ENCODE results near the gene OR5AN1. TPM values are rescaled to one million over a fixed set of nuclear protein-coding genes. Genes with fewer than 3 reads are reported as not detected.

OR5AN1 gene, protein sequence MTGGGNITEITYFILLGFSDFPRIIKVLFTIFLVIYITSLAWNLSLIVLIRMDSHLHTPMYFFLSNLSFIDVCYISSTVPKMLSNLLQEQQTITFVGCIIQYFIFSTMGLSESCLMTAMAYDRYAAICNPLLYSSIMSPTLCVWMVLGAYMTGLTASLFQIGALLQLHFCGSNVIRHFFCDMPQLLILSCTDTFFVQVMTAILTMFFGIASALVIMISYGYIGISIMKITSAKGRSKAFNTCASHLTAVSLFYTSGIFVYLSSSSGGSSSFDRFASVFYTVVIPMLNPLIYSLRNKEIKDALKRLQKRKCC
- 0.12 TPM in 1 of 2 replicates, not detected in the other for total RNA-seq
- total RNA-seq (2013), result 0.09 TPM
- polyA plus RNA-seq, result 0.17 TPM in 1 of 2 replicates, not detected in the other
- not detected in 2 replicates for polyA minus RNA-seq

DNA sequence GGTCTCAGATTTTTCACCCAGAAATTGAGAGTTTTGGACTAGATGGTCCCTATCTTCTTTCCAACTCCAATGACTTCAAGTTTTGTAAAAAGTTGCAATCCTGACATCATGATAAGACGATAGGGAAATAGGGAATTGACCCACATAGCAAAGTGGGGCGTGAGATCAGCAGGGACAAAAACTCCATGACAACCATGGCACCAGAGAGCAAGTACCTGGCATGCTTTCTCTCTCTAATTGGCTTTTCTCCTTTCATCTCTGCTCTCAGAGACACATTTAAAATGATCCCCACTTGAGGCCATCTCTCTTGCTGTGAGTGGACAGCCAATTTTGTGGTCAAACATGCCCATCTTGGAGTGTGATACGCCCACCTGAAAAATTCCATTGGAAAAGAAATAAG is at the start of gene OR5AN1:
Gene OR5AN1 (plus strand): TSS at position 301 of the 400 bp plus-strand sequence. CDS start 5,564 bp downstream, outside the sequence.
- H3K27me3 Mint-ChIP-seq, result peaks cover 14% of the 10 kb centered on the region
- CTCF ChIA-PET, result no interaction called here
- DNase-seq, result no peak
- TF ChIP-seq, protein P1, sequence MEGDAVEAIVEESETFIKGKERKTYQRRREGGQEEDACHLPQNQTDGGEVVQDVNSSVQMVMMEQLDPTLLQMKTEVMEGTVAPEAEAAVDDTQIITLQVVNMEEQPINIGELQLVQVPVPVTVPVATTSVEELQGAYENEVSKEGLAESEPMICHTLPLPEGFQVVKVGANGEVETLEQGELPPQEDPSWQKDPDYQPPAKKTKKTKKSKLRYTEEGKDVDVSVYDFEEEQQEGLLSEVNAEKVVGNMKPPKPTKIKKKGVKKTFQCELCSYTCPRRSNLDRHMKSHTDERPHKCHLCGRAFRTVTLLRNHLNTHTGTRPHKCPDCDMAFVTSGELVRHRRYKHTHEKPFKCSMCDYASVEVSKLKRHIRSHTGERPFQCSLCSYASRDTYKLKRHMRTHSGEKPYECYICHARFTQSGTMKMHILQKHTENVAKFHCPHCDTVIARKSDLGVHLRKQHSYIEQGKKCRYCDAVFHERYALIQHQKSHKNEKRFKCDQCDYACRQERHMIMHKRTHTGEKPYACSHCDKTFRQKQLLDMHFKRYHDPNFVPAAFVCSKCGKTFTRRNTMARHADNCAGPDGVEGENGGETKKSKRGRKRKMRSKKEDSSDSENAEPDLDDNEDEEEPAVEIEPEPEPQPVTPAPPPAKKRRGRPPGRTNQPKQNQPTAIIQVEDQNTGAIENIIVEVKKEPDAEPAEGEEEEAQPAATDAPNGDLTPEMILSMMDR (IDR thresholded peaks at IDR 0.05), result no peak
- no peak for TF ChIP-seq EZH2 (IDR thresholded peaks at IDR 0.05; ENCODE audit: borderline replicate concordance, insufficient read depth, low read depth, low read length, poor library complexity, severe bottlenecking)
- H4K20me1 ChIP-seq (ENCODE audit: control insufficient read depth, insufficient read depth, low read length, poor library complexity, severe bottlenecking), result no peaks in the 10 kb centered on the region
- POLR2A ChIA-PET, result no interaction called here
- no peak within 1 kb of the TSS for H3K27ac ChIP-seq (ENCODE audit: low read length in 2 of 2)
- no peak for ATAC-seq (ENCODE audit: low read depth)
- H3K4me3 Mint-ChIP-seq, result no peak within 1 kb of the TSS
- H3K4me3 ChIP-seq (ENCODE audit: control extremely low read depth in 1 of 5, extremely low read depth in 1 of 5, insufficient read depth in 1 of 5, low read depth in 2 of 5, low read length in 4 of 5), result no peak within 1 kb of the TSS
- peaks cover 0 to 5% (median 2%) of the 10 kb centered on the region in 4 experiments for H3K27me3 ChIP-seq (replicated peaks in 1 of 4; ENCODE audit: control extremely low read depth in 1 of 4, control insufficient read depth in 3 of 4, insufficient read depth in 4 of 4, low read length in 3 of 4)
- H3K79me2 ChIP-seq (ENCODE audit: control insufficient read depth, insufficient read depth, low read length), result no peaks in the 10 kb centered on the region
- H3K9me3 Mint-ChIP-seq (ENCODE audit: insufficient read depth), result peaks cover 2% of the 10 kb centered on the region
- H3K9me3 ChIP-seq (ENCODE audit: control extremely low read depth in 1 of 3, control insufficient read depth in 2 of 3, insufficient read depth in 1 of 3, low read length in 2 of 3), result peaks cover 0 to 6% (median 0%) of the 10 kb centered on the region in 3 donors
- H2AFZ ChIP-seq (ENCODE audit: insufficient read depth, low read depth, low read length, poor library complexity, severe bottlenecking), result no peak within 1 kb of the TSS
- intact Hi-C loops (cut with micrococcal nuclease), result no loop called here
- H3K36me3 ChIP-seq (replicated peaks in 1 of 2; ENCODE audit: control extremely low read depth in 1 of 2, control insufficient read depth in 1 of 2, extremely low read depth in 1 of 2, insufficient read depth in 2 of 2, low read length in 1 of 2), result no peaks in the 10 kb centered on the region
- WGBS (ENCODE audit: insufficient coverage), result 84% methylated on average over 3 of the region's 3 CpGs
- H3K9ac ChIP-seq (ENCODE audit: low read length), result no peak within 1 kb of the TSS
- H3K4me1 ChIP-seq (ENCODE audit: control insufficient read depth in 2 of 2, insufficient read depth in 2 of 2, low read length in 2 of 2), result no peaks in the 10 kb centered on the region
- H3K4me2 ChIP-seq (replicated peaks; ENCODE audit: low read depth, low read length, poor library complexity, severe bottlenecking), result no peak within 1 kb of the TSS
- no peaks in the 10 kb centered on the region for H3K4me1 Mint-ChIP-seq
- no peak within 1 kb of the TSS for H3K27ac Mint-ChIP-seq

DNA sequence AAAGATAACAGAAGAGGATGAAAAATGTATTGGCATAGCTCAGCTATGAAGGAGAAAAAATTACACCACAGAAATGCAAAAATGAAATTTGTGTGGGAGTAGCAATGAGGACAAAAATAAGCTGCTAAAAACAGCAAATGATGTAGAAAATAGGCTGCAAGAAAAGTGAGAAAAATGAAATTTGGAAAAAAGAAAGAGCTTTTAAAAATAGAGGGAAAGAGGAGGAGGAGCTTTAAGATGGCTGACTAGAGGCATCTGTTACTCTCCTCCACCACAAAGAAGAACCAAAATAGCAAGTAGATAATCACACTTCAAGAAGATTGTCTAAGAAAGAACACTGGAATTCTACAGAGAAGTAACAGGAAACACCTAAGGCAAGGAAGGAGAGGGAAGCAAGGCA is 23.7 kb upstream of the OR5AN1 start:
- intact Hi-C loops (cut with micrococcal nuclease), result no loop called here
- H3K4me1 ChIP-seq (ENCODE audit: control insufficient read depth in 2 of 2, insufficient read depth in 2 of 2, low read length in 2 of 2), result no peaks in the 10 kb centered on the region
- H3K27me3 ChIP-seq (replicated peaks in 1 of 4; ENCODE audit: control extremely low read depth in 1 of 4, control insufficient read depth in 3 of 4, insufficient read depth in 4 of 4, low read length in 3 of 4), result no peaks in the 10 kb centered on the region
- H3K4me3 Mint-ChIP-seq, result no peak overlapping the region
- TF ChIP-seq EZH2 (IDR thresholded peaks at IDR 0.05; ENCODE audit: borderline replicate concordance, insufficient read depth, low read depth, low read length, poor library complexity, severe bottlenecking), result no peak
- TF ChIP-seq, protein P1 (IDR thresholded peaks at IDR 0.05), result no peak
- DNase-seq (no peak), ATAC-seq (ENCODE audit: low read depth) (no peak)
- H3K27me3 Mint-ChIP-seq, result no peaks in the 10 kb centered on the region
- no peak overlapping the region for H3K27ac ChIP-seq (ENCODE audit: low read length in 2 of 2)
- no peaks in the 10 kb centered on the region for H3K4me1 Mint-ChIP-seq
- H3K9me3 ChIP-seq (ENCODE audit: control extremely low read depth in 1 of 3, control insufficient read depth in 2 of 3, insufficient read depth in 1 of 3, low read length in 2 of 3), result no peaks in the 10 kb centered on the region
- H3K27ac Mint-ChIP-seq, result no peak overlapping the region
- no peaks in the 10 kb centered on the region for H3K79me2 ChIP-seq (ENCODE audit: control insufficient read depth, insufficient read depth, low read length)
- H3K4me2 ChIP-seq (replicated peaks; ENCODE audit: low read depth, low read length, poor library complexity, severe bottlenecking), result no peak overlapping the region
- no peak overlapping the region for H3K9ac ChIP-seq (ENCODE audit: low read length)
- peak overlapping the region; percentile 29 for H2AFZ ChIP-seq (ENCODE audit: insufficient read depth, low read depth, low read length, poor library complexity, severe bottlenecking)
- peaks cover 10% of the 10 kb centered on the region for H3K9me3 Mint-ChIP-seq (ENCODE audit: insufficient read depth)
- POLR2A ChIA-PET, result interaction anchor here (0.6 to 0.7 kb wide), 2 partner anchors 15 to 145 kb away, joined by 3 to 8 read pairs; no protein-coding TSS in a partner anchor
- H3K4me3 ChIP-seq (ENCODE audit: control extremely low read depth in 1 of 5, extremely low read depth in 1 of 5, insufficient read depth in 1 of 5, low read depth in 2 of 5, low read length in 4 of 5), result no peak overlapping the region
- CTCF ChIA-PET, result no interaction called here
- H4K20me1 ChIP-seq (ENCODE audit: control insufficient read depth, insufficient read depth, low read length, poor library complexity, severe bottlenecking), result no peaks in the 10 kb centered on the region
- H3K36me3 ChIP-seq (replicated peaks in 1 of 2; ENCODE audit: control extremely low read depth in 1 of 2, control insufficient read depth in 1 of 2, extremely low read depth in 1 of 2, insufficient read depth in 2 of 2, low read length in 1 of 2), result no peaks in the 10 kb centered on the region
